Trophoblast cell (in vitro differentiated cells and primary cell): Measurements from ENCODE around the gene EPB41.

Experiments used
- DNase-seq, 2 donors: peaks; one replicate each; pipeline ENCODE4 v3.0.0-alpha.2; 2016
- H2AFZ ChIP-seq: 2 replicates; pipeline ENCODE4 v1.6.1; 2013; ENCODE audit warnings: low read length, moderate library complexity, mild to moderate bottlenecking; ENCODE audit not compliant: insufficient read depth, poor library complexity
- H2AK5ac ChIP-seq: 2 replicates; pipeline ENCODE4 v1.6.1; 2013; ENCODE audit warnings: mild to moderate bottlenecking, low read length
- H2BK120ac ChIP-seq: 2 replicates; pipeline ENCODE4 v1.6.1; 2013; ENCODE audit warnings: low read length, mild to moderate bottlenecking, moderate library complexity; ENCODE audit not compliant: insufficient read depth, poor library complexity
- H2BK12ac ChIP-seq: 2 replicates; pipeline ENCODE4 v1.6.1; 2013; ENCODE audit warnings: mild to moderate bottlenecking, low read length, moderate library complexity
- H2BK5ac ChIP-seq: 2 replicates; pipeline ENCODE4 v1.6.1; 2013; ENCODE audit warnings: low read length, low read depth, moderate library complexity, mild to moderate bottlenecking; ENCODE audit not compliant: poor library complexity
- H3K14ac ChIP-seq: 2 replicates; pipeline ENCODE4 v1.6.1; 2013; ENCODE audit warnings: mild to moderate bottlenecking, low read length
- H3K18ac ChIP-seq: 2 replicates; pipeline ENCODE4 v1.6.1; 2013; ENCODE audit warnings: mild to moderate bottlenecking, low read length
- H3K23ac ChIP-seq: 2 replicates; pipeline ENCODE4 v1.6.1; 2013; ENCODE audit warnings: low read length
- H3K27ac ChIP-seq: 2 replicates; pipeline ENCODE4 v1.5.1; 2013; ENCODE audit warnings: low read depth, mild to moderate bottlenecking, inconsistent platforms, low read length, moderate library complexity
- H3K27me3 ChIP-seq: 2 replicates; pipeline ENCODE4 v1.6.1; 2013; ENCODE audit warnings: inconsistent platforms, mild to moderate bottlenecking, low read length, moderate library complexity; ENCODE audit not compliant: insufficient read depth
- H3K36me3 ChIP-seq, 2 experiments: 1 replicate in 1 of 2; 2 replicates in 1 of 2; pipeline ENCODE4 v1.6.1; 2013; ENCODE audit warnings: low read length in 2 of 2, mild to moderate bottlenecking in 2 of 2, moderate library complexity in 1 of 2; ENCODE audit not compliant: insufficient read depth in 2 of 2, control insufficient read depth in 1 of 2
- H3K4ac ChIP-seq: 2 replicates; pipeline ENCODE4 v1.6.1; 2013; ENCODE audit warnings: low read depth, mild to moderate bottlenecking, low read length, moderate library complexity
- H3K4me1 ChIP-seq, 2 experiments: 1 replicate in 1 of 2; 2 replicates in 1 of 2; pipeline ENCODE4 v1.6.1; 2013; ENCODE audit warnings: low read length in 2 of 2, mild to moderate bottlenecking in 2 of 2, moderate library complexity in 1 of 2; ENCODE audit not compliant: insufficient read depth in 2 of 2, control insufficient read depth in 1 of 2
- H3K4me2 ChIP-seq: 2 replicates; pipeline ENCODE4 v1.6.1; 2013; ENCODE audit warnings: inconsistent platforms, mild to moderate bottlenecking, low read length, moderate library complexity
- H3K4me3 ChIP-seq: 2 replicates; pipeline ENCODE4 v1.5.1; 2013; ENCODE audit warnings: mild to moderate bottlenecking, low read depth, low read length, inconsistent platforms
- H3K79me1 ChIP-seq: one replicate; pipeline ENCODE4 v1.6.1; 2013; ENCODE audit warnings: low read length
- H3K79me2 ChIP-seq: 2 replicates; pipeline ENCODE4 v1.6.1; 2013; ENCODE audit warnings: low read length, mild to moderate bottlenecking; ENCODE audit not compliant: control insufficient read depth, insufficient read depth, poor library complexity
- H3K9ac ChIP-seq: 2 replicates; pipeline ENCODE4 v1.6.1; 2013; ENCODE audit warnings: mild to moderate bottlenecking, low read length
- H3K9me3 ChIP-seq: 2 replicates; pipeline ENCODE4 v1.6.1; 2013; ENCODE audit warnings: low read depth, mild to moderate bottlenecking, control low read depth, inconsistent platforms, low read length; ENCODE audit not compliant: insufficient read depth
- H4K12ac ChIP-seq: 2 replicates; pipeline ENCODE4 v1.6.1; 2013; ENCODE audit warnings: low read depth, mild to moderate bottlenecking, low read length, moderate library complexity
- H4K8ac ChIP-seq: 2 replicates; pipeline ENCODE4 v1.6.1; 2013; ENCODE audit warnings: low read depth, mild to moderate bottlenecking, low read length, moderate library complexity
- H4K91ac ChIP-seq: one replicate; pipeline ENCODE4 v1.6.1; 2013; ENCODE audit warnings: low read depth, mild to moderate bottlenecking, low read length, moderate library complexity
- WGBS: extraction: QIAGEN DNeasy Blood & Tissue Kit; methylation state at CpG from one replicate; pipeline ENCODE4 v1.1.7; 2013; ENCODE audit warnings: missing lambda C conversion rate; ENCODE audit not compliant: insufficient read length, insufficient coverage; ENCODE audit errors: extremely low coverage; 5-methylcytosine and 5-hydroxymethylcytosine counted together

Gene EPB41

DNA sequence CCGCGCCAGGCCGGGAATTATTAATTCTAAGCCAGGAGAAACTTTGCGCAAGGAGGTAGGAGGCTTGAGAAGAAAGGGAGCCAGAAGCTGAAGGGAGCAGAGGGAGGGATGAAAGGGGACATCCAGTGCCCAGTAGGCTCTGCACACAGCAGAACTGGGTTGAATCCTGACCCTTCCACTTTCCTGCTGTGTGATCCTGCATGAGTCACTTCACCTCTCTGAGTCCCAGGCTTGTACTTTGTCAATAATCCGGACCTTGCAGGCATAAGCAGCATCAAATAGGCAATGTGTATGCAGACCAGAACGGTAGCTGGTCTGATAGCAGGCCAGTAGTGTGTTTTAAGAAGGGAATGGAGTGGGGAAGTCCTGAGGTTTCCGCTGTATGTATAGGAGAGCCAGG is 25.5 kb upstream of the EPB41 start:
- no peak overlapping the region for H2AFZ ChIP-seq

DNA sequence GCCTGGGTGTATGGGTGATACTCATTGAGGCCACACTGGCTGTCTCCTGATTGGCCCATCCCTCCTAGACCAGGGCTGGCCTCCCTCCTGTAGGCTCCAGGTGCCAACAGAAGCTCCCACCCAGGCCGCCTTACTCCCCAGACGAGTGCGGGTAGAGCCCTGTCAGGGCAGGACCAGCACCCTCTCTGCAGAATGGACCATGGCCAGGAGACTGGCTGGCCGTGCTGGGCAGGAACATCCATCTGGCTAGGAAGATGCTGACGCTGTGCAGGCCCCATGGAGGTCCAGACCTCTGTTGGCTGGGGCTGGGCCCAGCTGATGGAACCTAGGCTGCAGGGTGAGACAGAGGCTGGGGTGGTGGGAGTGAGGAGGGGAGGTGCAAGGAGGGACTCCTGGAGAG is 25.0 kb upstream of the EPB41 start:
- H3K36me3 ChIP-seq, result no peaks in the 10 kb centered on the region
- H3K14ac ChIP-seq, result no peak overlapping the region
- H3K9ac ChIP-seq, result no peak overlapping the region
- H2BK12ac ChIP-seq, result no peak overlapping the region
- no peak overlapping the region for H3K23ac ChIP-seq
- no peak overlapping the region for H2AFZ ChIP-seq
- H2BK120ac ChIP-seq, result no peak overlapping the region
- no peaks in the 10 kb centered on the region for H3K79me2 ChIP-seq
- no peak for DNase-seq
- H4K12ac ChIP-seq, result no peak overlapping the region
- no peak overlapping the region for H3K18ac ChIP-seq
- H4K8ac ChIP-seq, result no peak overlapping the region
- peaks cover 12% of the 10 kb centered on the region for H3K79me1 ChIP-seq
- H3K27ac ChIP-seq, result no peak overlapping the region
- H3K4me3 ChIP-seq, result no peak overlapping the region
- no peak overlapping the region for H3K4ac ChIP-seq
- H3K4me2 ChIP-seq, result no peak overlapping the region
- WGBS, result no CpG with 5 or more reads among the region's 5 CpGs
- H3K27me3 ChIP-seq, result no peaks in the 10 kb centered on the region
- no peak overlapping the region for H4K91ac ChIP-seq
- H2BK5ac ChIP-seq, result no peak overlapping the region
- peaks cover 10 to 25% of the 10 kb centered on the region in 2 experiments for H3K4me1 ChIP-seq
- H3K9me3 ChIP-seq, result no peaks in the 10 kb centered on the region
- no peak overlapping the region for H2AK5ac ChIP-seq

More for the DNA sequence above, 25.5 kb upstream of the EPB41 start:
- Histone ChIP-seq H3K18ac (no peak overlapping the region), H3K9ac (no peak overlapping the region), H4K12ac (no peak overlapping the region), H4K91ac (no peak overlapping the region), H3K14ac (no peak overlapping the region), H3K36me3 (no peaks in the 10 kb centered on the region), H3K27ac (no peak overlapping the region), H2BK120ac (no peak overlapping the region), H3K4me3 (no peak overlapping the region), H2BK12ac (no peak overlapping the region), H3K27me3 (no peaks in the 10 kb centered on the region), H3K79me1 (peaks cover 12% of the 10 kb centered on the region), H2AK5ac (no peak overlapping the region), H3K4ac (no peak overlapping the region), H3K4me2 (no peak overlapping the region), H3K4me1 (peaks cover 12 to 26% of the 10 kb centered on the region in 2 experiments), H3K9me3 (no peaks in the 10 kb centered on the region), H3K23ac (no peak overlapping the region), H3K79me2 (no peaks in the 10 kb centered on the region), H2BK5ac (no peak overlapping the region), H4K8ac (no peak overlapping the region)
- no peak for DNase-seq
- WGBS, result no CpG with 5 or more reads among the region's 7 CpGs

DNA sequence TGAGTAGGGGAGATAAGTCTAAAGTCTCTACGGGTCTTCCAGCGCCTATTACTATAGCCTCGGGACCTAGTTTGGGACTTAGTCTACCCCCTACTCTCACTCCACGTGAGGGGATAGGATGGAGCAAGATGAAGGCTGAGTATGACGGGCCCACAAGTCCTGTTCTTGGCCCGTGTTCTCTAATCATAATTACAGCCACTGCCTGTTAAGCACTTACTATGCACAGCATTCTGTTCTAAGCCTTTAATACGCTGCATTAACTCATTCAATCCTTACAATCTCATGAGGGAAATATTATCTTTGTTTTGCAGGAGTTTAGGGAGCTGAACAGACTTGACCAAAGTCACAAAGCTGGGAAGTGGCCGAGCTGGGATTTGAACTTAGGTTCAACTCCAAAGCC is 23.9 kb upstream of the EPB41 start:
- Histone ChIP-seq H3K4me3 (no peak overlapping the region), H2BK12ac (no peak overlapping the region), H3K79me1 (peaks cover 9% of the 10 kb centered on the region), H2BK5ac (no peak overlapping the region), H2BK120ac (no peak overlapping the region), H2AFZ (no peak overlapping the region), H3K14ac (no peak overlapping the region), H4K91ac (no peak overlapping the region), H3K27ac (no peak overlapping the region), H3K36me3 (no peaks in the 10 kb centered on the region), H2AK5ac (no peak overlapping the region), H3K9ac (no peak overlapping the region), H3K79me2 (no peaks in the 10 kb centered on the region), H3K18ac (no peak overlapping the region), H4K12ac (no peak overlapping the region), H3K4me2 (no peak overlapping the region), H3K4ac (no peak overlapping the region), H3K23ac (no peak overlapping the region), H3K27me3 (no peaks in the 10 kb centered on the region), H3K9me3 (no peaks in the 10 kb centered on the region), H3K4me1 (peaks cover 6 to 18% of the 10 kb centered on the region in 2 experiments), H4K8ac (no peak overlapping the region)
- WGBS, result no CpG with 5 or more reads among the region's 8 CpGs
- no peak for DNase-seq

DNA sequence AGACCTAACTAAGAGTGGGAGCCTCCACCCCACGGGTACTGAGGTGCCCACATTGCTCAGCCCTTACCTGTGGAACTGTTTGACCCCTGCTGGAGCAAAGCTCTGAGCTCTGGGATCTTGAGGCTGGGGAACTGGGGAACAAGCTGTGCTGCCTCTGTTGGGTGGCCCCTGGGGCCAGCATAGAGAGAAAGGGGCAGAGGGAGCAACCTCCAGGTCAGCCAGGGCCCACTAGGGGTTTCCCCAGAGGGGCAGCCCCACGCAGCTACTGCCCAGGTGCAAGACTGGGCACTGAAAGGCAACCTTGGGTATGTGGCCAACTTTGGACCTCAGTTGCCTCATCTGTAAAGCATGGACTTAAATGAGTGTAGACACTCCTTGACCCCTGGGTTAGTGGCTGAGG is 23.5 kb upstream of the EPB41 start:
- Histone ChIP-seq H3K9me3 (no peaks in the 10 kb centered on the region), H3K27ac (no peak overlapping the region), H4K12ac (no peak overlapping the region), H3K4ac (no peak overlapping the region), H3K36me3 (no peaks in the 10 kb centered on the region), H3K27me3 (no peaks in the 10 kb centered on the region), H2AFZ (no peak overlapping the region), H3K4me2 (no peak overlapping the region), H3K14ac (no peak overlapping the region), H3K18ac (no peak overlapping the region), H2BK120ac (no peak overlapping the region), H3K4me1 (peaks cover 6 to 18% of the 10 kb centered on the region in 2 experiments), H3K79me1 (peaks cover 9% of the 10 kb centered on the region), H3K79me2 (no peaks in the 10 kb centered on the region), H3K23ac (no peak overlapping the region), H2AK5ac (no peak overlapping the region), H3K9ac (no peak overlapping the region), H4K8ac (no peak overlapping the region), H2BK5ac (no peak overlapping the region), H4K91ac (no peak overlapping the region), H2BK12ac (no peak overlapping the region), H3K4me3 (no peak overlapping the region)
- no peak for DNase-seq
- WGBS, result no CpG with 5 or more reads among the region's 2 CpGs
